Activated B cell treated with CpG ODN at 0.5 μM for 24 hours (primary cell): Measurements from ENCODE around the gene SCAMP4. TPM values are rescaled to one million over a fixed set of nuclear protein-coding genes. Genes with fewer than 3 reads are reported as not detected.

Source experiments
- ATAC-seq: fragments of 200-7000 bp; cut with Tn5 transposase; one replicate; pipeline ENCODE4 v1.10.0; 2021; ENCODE audit warnings: low read depth, mild to moderate bottlenecking, moderate library complexity
- CTCF ChIA-PET: fragments of 350-600 bp; sonication (Branson Sonifier 250); formaldehyde crosslinking; loops from one replicate; lab custom pipeline; 2021; ENCODE audit warnings: antibody characterized with exemption; lab: Charles Lee
- POLR2A ChIA-PET: fragments of 350-600 bp; sonication (Branson Sonifier 250); formaldehyde crosslinking; loops from one replicate; lab custom pipeline; 2021; ENCODE audit warnings: antibody characterized with exemption; lab: Charles Lee
- DNase-seq: peaks from one replicate; pipeline ENCODE4 v3.0.0; 2022
- H3K27ac Mint-ChIP-seq: one replicate; pipeline ENCODE4 v1.8.0; 2020; ENCODE audit warnings: mixed read lengths
- H3K27me3 Mint-ChIP-seq: one replicate; pipeline ENCODE4 v1.8.0; 2021; ENCODE audit warnings: mixed read lengths
- H3K36me3 Mint-ChIP-seq: one replicate; pipeline ENCODE4 v1.8.0; 2021; ENCODE audit warnings: low read depth, mixed read lengths
- H3K4me1 Mint-ChIP-seq: one replicate; pipeline ENCODE4 v1.8.0; 2021; ENCODE audit warnings: mixed read lengths
- H3K4me3 Mint-ChIP-seq: one replicate; pipeline ENCODE4 v1.8.0; 2020; ENCODE audit warnings: mild to moderate bottlenecking, mixed read lengths
- H3K9me3 Mint-ChIP-seq: one replicate; pipeline ENCODE4 v1.8.0; 2020; ENCODE audit warnings: mixed read lengths
- intact Hi-C: fragments of 100-400 bp; cut with micrococcal nuclease; formaldehyde crosslinking; loops from one replicate; pipeline ENCODE4 v1.15.1; 2024
- total RNA-seq: library from RNA; stranded (reverse); gene quantifications from 2 replicates; pipeline ENCODE4 v1.2.3, GENCODE V29; 2022
- TF ChIP-seq, protein P1 (sequence below): fragments of 200-600 bp; IDR thresholded peaks from one replicate; pipeline ENCODE4 v1.8.0; 2022; ENCODE audit warnings: antibody characterized with exemption, mild to moderate bottlenecking

Gene SCAMP4
- total RNA-seq, 1 donor from 2014 or later = 59.7 TPM

DNA sequence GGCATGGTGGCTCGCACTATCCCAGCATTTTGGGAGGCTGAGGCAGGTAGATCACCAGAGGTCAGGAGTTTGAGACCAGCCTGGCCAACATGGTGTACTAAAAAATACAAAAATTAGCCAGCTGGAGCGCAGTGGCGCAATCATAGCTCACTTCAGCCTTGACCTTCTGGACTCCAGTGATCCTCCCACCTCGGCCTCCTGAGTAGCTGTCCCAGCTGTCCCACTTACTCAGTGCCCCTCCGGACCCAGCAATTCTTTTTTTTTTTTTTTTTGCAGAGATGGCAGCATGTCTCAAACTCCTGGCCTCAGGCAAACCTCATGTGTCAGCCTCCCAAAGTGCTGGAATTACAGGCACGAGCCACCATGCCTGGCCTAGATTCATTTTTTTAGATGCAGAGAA, 2.3 kb upstream of the SCAMP4 start:
- Mint-ChIP-seq H3K9me3 (no peaks in the 10 kb centered on the region), H3K27ac (peak overlapping the region; percentile 94), H3K4me3 (peak overlapping the region; percentile 61), H3K4me1 (peaks cover 48% of the 10 kb centered on the region), H3K36me3 (peaks cover 2% of the 10 kb centered on the region), H3K27me3 (no peaks in the 10 kb centered on the region)
- ChIA-PET POLR2A (interaction anchor here (0.6 to 2.4 kb wide), 20 partner anchors 8 to 774 kb away, joined by 3 to 40 read pairs (median 7); partner anchors contain the start of gene ABHD17A), CTCF (interaction anchor here (2.2 kb wide), 1 partner anchor 38 kb away, joined by 10 read pairs; no protein-coding TSS in a partner anchor)
- ATAC-seq = no peak
- no peak for DNase-seq
- TF ChIP-seq, protein P1, sequence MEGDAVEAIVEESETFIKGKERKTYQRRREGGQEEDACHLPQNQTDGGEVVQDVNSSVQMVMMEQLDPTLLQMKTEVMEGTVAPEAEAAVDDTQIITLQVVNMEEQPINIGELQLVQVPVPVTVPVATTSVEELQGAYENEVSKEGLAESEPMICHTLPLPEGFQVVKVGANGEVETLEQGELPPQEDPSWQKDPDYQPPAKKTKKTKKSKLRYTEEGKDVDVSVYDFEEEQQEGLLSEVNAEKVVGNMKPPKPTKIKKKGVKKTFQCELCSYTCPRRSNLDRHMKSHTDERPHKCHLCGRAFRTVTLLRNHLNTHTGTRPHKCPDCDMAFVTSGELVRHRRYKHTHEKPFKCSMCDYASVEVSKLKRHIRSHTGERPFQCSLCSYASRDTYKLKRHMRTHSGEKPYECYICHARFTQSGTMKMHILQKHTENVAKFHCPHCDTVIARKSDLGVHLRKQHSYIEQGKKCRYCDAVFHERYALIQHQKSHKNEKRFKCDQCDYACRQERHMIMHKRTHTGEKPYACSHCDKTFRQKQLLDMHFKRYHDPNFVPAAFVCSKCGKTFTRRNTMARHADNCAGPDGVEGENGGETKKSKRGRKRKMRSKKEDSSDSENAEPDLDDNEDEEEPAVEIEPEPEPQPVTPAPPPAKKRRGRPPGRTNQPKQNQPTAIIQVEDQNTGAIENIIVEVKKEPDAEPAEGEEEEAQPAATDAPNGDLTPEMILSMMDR = no peak
- intact Hi-C loops = no loop called here

DNA sequence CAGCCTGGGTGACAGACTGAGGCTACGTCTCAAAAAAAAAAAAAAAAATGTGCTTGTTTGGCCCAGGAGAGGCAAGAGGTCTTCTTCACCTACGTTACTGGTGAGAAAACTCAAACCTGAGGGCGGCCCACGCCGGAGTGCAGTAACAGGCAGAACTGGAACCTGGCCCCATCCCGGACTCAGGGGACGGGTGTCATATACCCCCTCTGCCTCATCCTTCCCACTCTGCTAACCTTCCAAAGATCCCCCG, 414 bp upstream of the SCAMP4 start:
- ATAC-seq = peak; percentile 8
- H3K4me1 Mint-ChIP-seq = peaks cover 54% of the 10 kb centered on the region

DNA sequence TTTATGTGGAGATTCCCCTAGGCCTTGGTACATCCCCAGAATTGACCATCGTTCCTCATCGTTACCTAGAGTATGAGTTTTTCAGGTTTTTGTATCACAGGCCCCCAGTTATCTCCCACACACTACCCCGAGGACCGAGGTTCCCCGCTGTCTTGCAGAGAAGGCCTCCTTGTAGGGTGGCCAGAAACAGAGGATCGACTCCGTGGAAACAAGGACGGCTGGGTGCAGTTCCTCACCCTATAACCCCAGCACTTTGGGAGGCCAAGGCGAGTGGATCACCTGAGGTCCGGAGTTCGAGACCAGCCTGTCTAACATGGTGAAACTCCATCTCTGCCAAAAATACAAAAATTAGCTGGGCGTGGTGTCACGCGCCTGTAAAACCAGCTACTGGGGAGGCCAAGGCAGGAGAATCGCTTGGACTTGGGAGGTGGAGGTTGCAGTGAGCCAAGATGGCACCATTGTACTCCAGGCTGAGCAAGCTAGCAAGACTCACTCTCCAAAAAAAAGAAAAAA, 720 bp downstream of the SCAMP4 start:
- POLR2A ChIA-PET = interaction anchor here (0.5 to 1.5 kb wide), 10 partner anchors 9 to 1663 kb away, joined by 3 to 8 read pairs (median 4); partner anchors contain the start of gene ABHD17A
- peaks cover 6% of the 10 kb centered on the region for H3K36me3 Mint-ChIP-seq
- peak overlapping the region; percentile 91 for H3K4me3 Mint-ChIP-seq
- TF ChIP-seq, protein P1 = no peak
- CTCF ChIA-PET = no interaction called here
- ATAC-seq (no peak), DNase-seq (no peak)
- no peaks in the 10 kb centered on the region for H3K9me3 Mint-ChIP-seq
- H3K4me1 Mint-ChIP-seq = peaks cover 64% of the 10 kb centered on the region
- H3K27ac Mint-ChIP-seq = peak overlapping the region; percentile 90
- intact Hi-C loops = loop anchor here (1.0 to 2.0 kb wide), 7 partner anchors 9 to 190 kb away; partner anchors contain the start of genes ABHD17A, IZUMO4, MOB3A and REXO1
- H3K27me3 Mint-ChIP-seq = no peaks in the 10 kb centered on the region

More for the DNA sequence above, 414 bp upstream of the SCAMP4 start:
- TF ChIP-seq, protein P1 = no peak
- Mint-ChIP-seq H3K4me3 (peak overlapping the region; percentile 91), H3K27me3 (no peaks in the 10 kb centered on the region), H3K36me3 (peaks cover 4% of the 10 kb centered on the region), H3K9me3 (no peaks in the 10 kb centered on the region), H3K27ac (peak overlapping the region; percentile 94)
- ChIA-PET CTCF (interaction anchor here (1.0 to 2.2 kb wide), 3 partner anchors 29 to 56 kb away, joined by 3 to 10 read pairs (median 3); no protein-coding TSS in a partner anchor), POLR2A (interaction anchor here (0.6 to 2.4 kb wide), 23 partner anchors 10 to 523 kb away, joined by 3 to 40 read pairs (median 5); partner anchors contain the start of genes ABHD17A, AP3D1, MKNK2 and TIMM13)
- DNase-seq = no peak
- intact Hi-C loops = loop anchor here (1.0 to 2.0 kb wide), 8 partner anchors 7 to 192 kb away; partner anchors contain the start of genes ABHD17A, IZUMO4, MOB3A and REXO1

DNA sequence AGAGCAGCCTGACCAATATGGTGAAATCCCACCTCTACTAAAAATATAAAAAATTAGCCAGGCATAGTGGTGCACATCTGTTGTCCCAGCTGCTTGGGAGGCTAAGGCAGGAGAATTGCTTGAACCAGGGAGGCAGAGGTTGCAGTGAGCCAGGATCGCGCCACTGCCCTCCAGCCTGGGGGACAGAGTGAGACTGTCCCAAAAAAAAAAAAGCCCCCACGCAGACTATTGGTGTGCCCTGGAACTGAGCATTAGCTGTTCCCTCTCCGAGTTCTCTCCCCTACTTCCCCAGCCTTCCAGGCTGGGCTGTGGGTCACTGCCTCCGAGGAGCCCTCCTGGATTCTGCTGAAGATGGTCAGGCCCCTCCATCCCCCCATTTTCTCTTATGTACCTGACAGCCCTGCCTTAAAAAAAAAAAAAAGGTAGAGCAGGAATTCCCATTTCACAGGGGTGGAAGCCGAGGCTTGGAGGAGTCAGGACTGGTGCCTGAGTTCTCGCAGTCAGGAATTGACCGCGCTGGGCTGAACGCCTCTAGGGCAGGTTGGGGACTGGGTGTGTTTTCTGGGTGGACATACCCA, 1.9 kb downstream of the SCAMP4 start:
- intact Hi-C loops = no loop called here
- H3K27me3 Mint-ChIP-seq = no peaks in the 10 kb centered on the region
- TF ChIP-seq, protein P1 = no peak
- no peak overlapping the region for H3K27ac Mint-ChIP-seq
- ChIA-PET CTCF (no interaction called here), POLR2A (interaction anchor here (0.7 to 1.2 kb wide), 2 partner anchors 32 to 425 kb away, joined by 4 to 8 read pairs; no protein-coding TSS in a partner anchor)
- H3K9me3 Mint-ChIP-seq = no peaks in the 10 kb centered on the region
- peak overlapping the region; percentile 48 for H3K4me3 Mint-ChIP-seq
- no peak for DNase-seq
- H3K4me1 Mint-ChIP-seq = peaks cover 61% of the 10 kb centered on the region
- ATAC-seq = no peak
- H3K36me3 Mint-ChIP-seq = peaks cover 6% of the 10 kb centered on the region
